ENCODE data around the gene SLC5A1.

DNA sequence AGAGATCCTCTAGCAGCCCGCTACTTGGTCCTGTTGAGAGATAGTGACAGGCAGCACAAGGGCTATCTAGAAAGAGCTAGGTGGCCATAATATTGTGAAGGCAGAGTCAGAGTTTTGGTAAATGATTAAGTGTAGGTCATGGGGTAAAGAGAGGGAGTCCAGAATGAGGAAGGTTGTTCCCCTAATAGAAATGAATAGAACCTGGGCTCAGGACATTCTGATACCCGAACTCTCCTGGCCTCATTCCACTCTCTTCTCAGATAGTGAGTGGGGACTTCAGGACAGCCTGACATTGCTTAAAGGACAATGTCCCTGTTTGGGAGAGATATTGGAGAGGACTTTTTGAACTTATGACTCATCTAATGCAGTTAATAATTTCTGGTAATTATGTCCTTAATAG is 20.6 kb downstream of the SLC5A1 start:
- no peak for TF ChIP-seq CTCF (IDR thresholded peaks at IDR 0.05)
- TF ChIP-seq POLR2A (IDR thresholded peaks at IDR 0.05): no peak
